Esophagus muscularis mucosa (tissue), 4 donors: ENCODE measurements around the gene INSIG1.

Experiments
- CTCF ChIP-seq, 3 experiments: fragments of 200-600 bp in 2 of 3; fragments of 450-650 bp in 1 of 3; sonication (generic) in 2 of 3; IDR thresholded peaks; one replicate each; pipeline ENCODE4 v1.5.1; 2017 to 2019; ENCODE audit warnings: antibody characterized with exemption in 3 of 3, mild to moderate bottlenecking in 2 of 3, moderate library complexity in 1 of 3
- EP300 ChIP-seq: sonication (generic); formaldehyde crosslinking; IDR thresholded peaks from one replicate; pipeline ENCODE4 v1.6.1; 2017; ENCODE audit warnings: antibody characterized with exemption
- POLR2A ChIP-seq: fragments of 450-650 bp; IDR thresholded peaks from one replicate; pipeline ENCODE4 v1.6.1; 2017; ENCODE audit warnings: antibody characterized with exemption, moderate library complexity, mild to moderate bottlenecking, low read depth
- POLR2AphosphoS5 ChIP-seq, 2 donors: sonication (generic); formaldehyde crosslinking; IDR thresholded peaks; one replicate each; pipeline ENCODE4 v1.6.1; 2017; ENCODE audit warnings: antibody characterized with exemption in 2 of 2

- TF ChIP-seq CTCF (IDR thresholded peaks at IDR 0.05) (no peak), POLR2AphosphoS5 (IDR thresholded peaks at IDR 0.05) (no peak), POLR2A (no peak), EP300 (no peak)
These were observed 31.5 kb downstream of the INSIG1 start for GRCh38 chr7:155329225-155329624.
